NB4 (cell line): ENCODE measurements around the gene DOP1B.

Source experiments
- DNase-seq: peaks from one replicate; pipeline ENCODE4 v3.0.0; 2010; ENCODE audit warnings: low read depth
- H3K4me3 ChIP-seq: one replicate; pipeline ENCODE4 v1.5.1; 2011; ENCODE audit warnings: mild to moderate bottlenecking, low read depth, low read length, moderate library complexity
- MYC ChIP-seq: IDR thresholded peaks from 2 replicates; pipeline ENCODE4 v1.6.1; 2011; ENCODE audit warnings: low read depth, low read length
- POLR2A ChIP-seq: IDR thresholded peaks from 2 replicates; pipeline ENCODE4 v1.6.1; 2011; ENCODE audit warnings: mild to moderate bottlenecking; ENCODE audit not compliant: insufficient read length; ENCODE audit errors: extremely low read depth
- TF ChIP-seq, protein P1 (sequence below): IDR thresholded peaks from 2 replicates; pipeline ENCODE4 v1.6.1; 2011; ENCODE audit warnings: low read depth, low read length
- TF ChIP-seq, protein P2 (sequence below): IDR thresholded peaks from one replicate; pipeline ENCODE4 v1.5.1; 2012; ENCODE audit warnings: low read depth, low read length

The DOP1B gene

DNA sequence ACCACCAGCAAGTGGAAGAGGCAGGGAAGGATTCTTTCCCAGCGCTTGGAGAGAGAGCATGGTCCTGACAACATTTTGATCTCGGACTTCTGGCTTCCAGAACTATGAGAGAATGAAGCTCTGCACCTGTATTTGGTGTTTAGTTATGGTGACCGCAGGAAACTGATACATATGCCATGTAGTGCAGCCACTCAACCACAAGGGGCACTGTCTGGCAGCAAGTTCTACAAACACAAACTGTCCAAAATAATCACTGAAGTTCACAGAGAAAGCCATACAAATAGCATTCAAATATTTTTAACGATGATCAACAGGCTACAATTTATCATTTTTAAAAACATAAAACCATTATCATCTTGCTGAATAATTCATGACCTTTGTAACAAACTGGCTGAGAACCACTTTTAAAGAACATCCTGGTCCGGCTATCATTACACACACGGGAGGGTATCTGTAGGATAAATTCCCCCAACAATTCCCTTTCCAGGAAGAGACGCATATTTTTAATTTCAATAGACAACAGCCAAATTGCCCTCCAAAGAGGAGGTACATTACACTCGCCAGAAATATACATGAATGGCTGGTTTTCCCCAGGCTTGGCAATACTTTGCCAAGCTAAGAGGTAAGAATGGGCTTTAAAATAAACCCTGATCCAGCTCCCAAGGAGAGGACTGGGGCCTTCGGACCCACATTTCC is 31.0 kb upstream of the DOP1B start:
- DNase-seq: peak; percentile 63
- no peak overlapping the region for H3K4me3 ChIP-seq

DNA sequence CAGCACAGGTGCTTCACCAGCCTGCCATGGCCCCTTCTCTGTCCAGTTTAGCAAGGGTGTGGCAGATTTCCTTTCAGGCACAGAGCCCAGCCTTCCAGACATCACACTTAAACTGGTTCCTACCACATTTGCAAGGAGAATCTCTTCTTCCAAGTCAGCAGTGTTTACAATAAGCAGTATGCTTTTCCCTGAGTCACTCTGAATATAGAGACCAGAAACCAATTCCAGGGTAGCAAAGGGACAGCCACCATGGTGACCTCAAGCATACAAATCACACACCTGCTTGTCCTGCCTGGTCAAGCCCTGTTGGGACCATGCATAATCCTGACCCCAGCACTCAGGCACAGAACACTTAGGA is 30.4 kb upstream of the DOP1B start:
- no peak overlapping the region for H3K4me3 ChIP-seq
- TF ChIP-seq MYC: no peak
- TF ChIP-seq, protein P1, sequence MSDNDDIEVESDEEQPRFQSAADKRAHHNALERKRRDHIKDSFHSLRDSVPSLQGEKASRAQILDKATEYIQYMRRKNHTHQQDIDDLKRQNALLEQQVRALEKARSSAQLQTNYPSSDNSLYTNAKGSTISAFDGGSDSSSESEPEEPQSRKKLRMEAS: no peak
- TF ChIP-seq POLR2A: no peak
- TF ChIP-seq, protein P2, sequence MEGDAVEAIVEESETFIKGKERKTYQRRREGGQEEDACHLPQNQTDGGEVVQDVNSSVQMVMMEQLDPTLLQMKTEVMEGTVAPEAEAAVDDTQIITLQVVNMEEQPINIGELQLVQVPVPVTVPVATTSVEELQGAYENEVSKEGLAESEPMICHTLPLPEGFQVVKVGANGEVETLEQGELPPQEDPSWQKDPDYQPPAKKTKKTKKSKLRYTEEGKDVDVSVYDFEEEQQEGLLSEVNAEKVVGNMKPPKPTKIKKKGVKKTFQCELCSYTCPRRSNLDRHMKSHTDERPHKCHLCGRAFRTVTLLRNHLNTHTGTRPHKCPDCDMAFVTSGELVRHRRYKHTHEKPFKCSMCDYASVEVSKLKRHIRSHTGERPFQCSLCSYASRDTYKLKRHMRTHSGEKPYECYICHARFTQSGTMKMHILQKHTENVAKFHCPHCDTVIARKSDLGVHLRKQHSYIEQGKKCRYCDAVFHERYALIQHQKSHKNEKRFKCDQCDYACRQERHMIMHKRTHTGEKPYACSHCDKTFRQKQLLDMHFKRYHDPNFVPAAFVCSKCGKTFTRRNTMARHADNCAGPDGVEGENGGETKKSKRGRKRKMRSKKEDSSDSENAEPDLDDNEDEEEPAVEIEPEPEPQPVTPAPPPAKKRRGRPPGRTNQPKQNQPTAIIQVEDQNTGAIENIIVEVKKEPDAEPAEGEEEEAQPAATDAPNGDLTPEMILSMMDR: no peak
- no peak for DNase-seq

More for the DNA sequence above, 31.0 kb upstream of the DOP1B start:
- TF ChIP-seq, protein P1: 0 out of 2 replicates have a peak, but pooled peaks have one; percentile 6
- TF ChIP-seq POLR2A: no peak
- TF ChIP-seq, protein P2: peak; percentile 96

DNA sequence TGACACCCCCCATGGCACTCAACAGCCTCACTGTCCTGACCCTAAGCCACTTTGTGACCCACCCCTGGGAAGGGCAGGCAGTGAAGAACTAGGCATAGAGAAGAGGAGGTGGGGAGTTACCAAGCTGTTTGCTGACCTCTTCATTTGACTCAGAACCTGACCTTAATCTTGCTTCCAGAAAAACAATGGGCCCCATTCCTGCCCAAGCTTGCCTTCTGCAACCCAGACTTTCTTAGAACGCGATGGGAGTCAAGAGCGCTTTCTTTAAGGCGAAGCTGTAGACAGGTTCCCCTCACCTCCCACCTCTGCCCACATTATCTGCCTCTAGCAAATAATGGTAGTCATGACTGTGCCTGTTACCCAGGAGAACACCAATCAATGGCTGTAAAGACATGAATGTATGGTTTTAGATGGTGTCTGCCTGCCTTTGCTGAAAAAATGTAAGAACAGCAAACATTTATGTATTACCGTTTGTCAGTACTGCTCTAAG is 30.0 kb upstream of the DOP1B start:
- H3K4me3 ChIP-seq: no peak overlapping the region
- TF ChIP-seq MYC (no peak), POLR2A (no peak)
- TF ChIP-seq, protein P1: no peak
- TF ChIP-seq, protein P2: no peak
- no peak for DNase-seq

DNA sequence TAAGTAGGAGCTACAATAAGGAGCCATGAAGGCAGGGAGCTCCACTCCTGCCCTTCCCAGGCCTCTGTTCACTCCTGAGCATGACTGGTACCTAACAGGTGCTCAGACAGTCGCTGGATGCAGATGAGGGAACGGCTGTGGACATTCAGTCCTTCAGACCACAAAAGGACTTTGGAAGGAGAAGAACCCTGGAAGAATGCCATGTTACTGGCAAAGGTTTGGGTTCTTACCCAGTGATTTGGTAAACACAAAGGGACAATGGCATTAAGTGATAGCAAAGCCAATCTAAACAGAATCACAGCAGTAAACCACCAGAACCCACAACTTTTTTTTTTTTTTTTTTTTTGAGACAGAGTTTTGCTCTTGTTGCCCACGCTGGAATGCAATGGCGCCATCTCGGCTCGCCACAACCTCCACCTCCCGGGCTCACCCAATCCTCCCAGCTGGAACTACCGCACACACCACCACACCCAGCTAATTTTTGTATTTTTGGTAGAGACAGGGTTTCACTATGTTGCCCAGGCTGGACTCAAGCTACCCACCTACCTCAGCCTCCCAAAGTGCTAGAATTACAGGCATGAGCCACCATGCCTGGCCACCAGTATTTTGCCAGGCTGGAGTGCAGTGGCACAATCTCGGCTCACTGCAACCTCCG is 29.2 kb upstream of the DOP1B start:
- no peak overlapping the region for H3K4me3 ChIP-seq
- no peak for DNase-seq
- TF ChIP-seq, protein P1: no peak
- TF ChIP-seq POLR2A (no peak), MYC (no peak)
- TF ChIP-seq, protein P2: no peak

DNA sequence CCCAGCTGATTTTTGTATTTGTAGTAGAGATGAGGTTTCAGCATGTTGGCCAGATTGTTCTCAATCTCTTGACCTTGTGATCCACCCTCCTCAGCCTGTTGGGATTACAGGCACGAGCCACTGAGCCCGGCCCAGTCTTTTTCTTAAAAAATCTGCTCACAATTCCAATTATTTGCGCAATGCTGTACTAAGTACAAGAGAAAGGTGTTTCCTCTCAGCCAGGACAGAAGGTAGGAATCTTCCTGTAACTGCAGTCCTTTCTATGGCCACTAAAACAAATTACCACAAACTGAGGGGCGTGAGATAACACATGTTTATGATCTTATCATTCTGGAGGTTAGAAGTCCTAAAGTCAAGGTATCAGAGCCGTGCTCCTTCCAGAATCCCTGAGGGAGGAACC is 28.6 kb upstream of the DOP1B start:
- TF ChIP-seq, protein P2: no peak
- TF ChIP-seq, protein P1: no peak
- TF ChIP-seq MYC (no peak), POLR2A (no peak)
- DNase-seq: no peak
- H3K4me3 ChIP-seq: no peak overlapping the region
